ENCODE data around the gene CTSZ.
"Not testable (repeated sequence)": the region's sequence is repeated elsewhere in the genome, so short reads cannot be mapped to it uniquely, and the experiment has no call there.

The CTSZ gene

DNA sequence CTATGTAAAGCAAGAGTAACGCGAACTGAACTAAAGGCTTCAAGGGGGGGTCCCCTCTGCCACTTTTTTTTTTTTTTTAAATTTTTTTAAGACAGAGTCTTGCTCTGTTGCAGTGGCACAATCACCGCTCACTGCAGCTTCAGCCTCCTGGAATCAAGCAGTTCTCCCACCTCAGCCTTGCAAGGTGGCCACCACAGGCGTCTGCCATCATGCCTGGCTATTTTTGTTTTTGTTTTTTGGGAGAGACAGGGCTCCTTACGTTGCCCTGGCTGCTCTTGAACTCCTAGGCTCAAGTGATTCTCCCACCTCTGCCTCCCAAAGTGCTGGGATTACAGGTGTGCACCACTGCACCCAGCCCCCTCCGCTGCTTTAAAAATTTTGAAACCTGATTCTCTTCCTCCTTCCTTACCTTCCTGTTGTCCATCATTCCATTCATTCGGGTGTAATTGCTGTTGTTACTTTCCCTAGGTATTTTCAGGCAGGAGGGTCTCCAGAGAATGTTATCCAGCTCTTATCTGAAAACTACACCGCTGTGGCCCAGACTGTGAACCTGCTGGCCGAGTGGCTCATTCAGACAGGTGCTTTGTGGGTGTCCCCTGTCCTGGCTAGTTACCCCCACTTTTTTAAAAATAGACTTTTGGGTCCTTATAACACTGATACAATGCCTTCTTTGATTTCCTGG is 20.6 kb downstream of the CTSZ start:
- no peak overlapping the region for H2AFZ ChIP-seq (ENCODE audit: low read depth, low read length)
- no peak overlapping the region for H3K4me2 ChIP-seq (ENCODE audit: insufficient read depth, low read length)
- TF ChIP-seq, protein P1, sequence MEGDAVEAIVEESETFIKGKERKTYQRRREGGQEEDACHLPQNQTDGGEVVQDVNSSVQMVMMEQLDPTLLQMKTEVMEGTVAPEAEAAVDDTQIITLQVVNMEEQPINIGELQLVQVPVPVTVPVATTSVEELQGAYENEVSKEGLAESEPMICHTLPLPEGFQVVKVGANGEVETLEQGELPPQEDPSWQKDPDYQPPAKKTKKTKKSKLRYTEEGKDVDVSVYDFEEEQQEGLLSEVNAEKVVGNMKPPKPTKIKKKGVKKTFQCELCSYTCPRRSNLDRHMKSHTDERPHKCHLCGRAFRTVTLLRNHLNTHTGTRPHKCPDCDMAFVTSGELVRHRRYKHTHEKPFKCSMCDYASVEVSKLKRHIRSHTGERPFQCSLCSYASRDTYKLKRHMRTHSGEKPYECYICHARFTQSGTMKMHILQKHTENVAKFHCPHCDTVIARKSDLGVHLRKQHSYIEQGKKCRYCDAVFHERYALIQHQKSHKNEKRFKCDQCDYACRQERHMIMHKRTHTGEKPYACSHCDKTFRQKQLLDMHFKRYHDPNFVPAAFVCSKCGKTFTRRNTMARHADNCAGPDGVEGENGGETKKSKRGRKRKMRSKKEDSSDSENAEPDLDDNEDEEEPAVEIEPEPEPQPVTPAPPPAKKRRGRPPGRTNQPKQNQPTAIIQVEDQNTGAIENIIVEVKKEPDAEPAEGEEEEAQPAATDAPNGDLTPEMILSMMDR (IDR thresholded peaks at IDR 0.05; ENCODE audit: borderline replicate concordance, extremely low read depth, low read length, poor library complexity, severe bottlenecking) = no peak
- TF ChIP-seq EZH2 (IDR thresholded peaks at IDR 0.05; ENCODE audit: borderline replicate concordance, low read depth, low read length, severe bottlenecking) = no peak
- peaks cover 58% of the 10 kb centered on the region for H3K79me2 ChIP-seq (ENCODE audit: insufficient read depth, low read length)
- no peaks in the 10 kb centered on the region for H3K27me3 ChIP-seq (ENCODE audit: insufficient read depth, low read length, poor library complexity)
- no peak overlapping the region for H3K9ac ChIP-seq (ENCODE audit: low read depth, low read length)
- peaks cover 72% of the 10 kb centered on the region for H3K36me3 ChIP-seq (ENCODE audit: insufficient read depth, low read length)
- peaks cover 26% of the 10 kb centered on the region for H3K4me1 ChIP-seq (ENCODE audit: insufficient read depth, low read length)
- no peak overlapping the region for H3K4me3 ChIP-seq (ENCODE audit: low read depth in 1 of 2, low read length in 2 of 2)
- ATAC-seq (ENCODE audit: insufficient read depth, low read depth) (no peak), DNase-seq (no peak)
- H3K9me3 ChIP-seq (ENCODE audit: insufficient read depth, low read length, severe bottlenecking) = no peaks in the 10 kb centered on the region
- no peak overlapping the region for H3K27ac ChIP-seq (ENCODE audit: low read length)
- peaks cover 59% of the 10 kb centered on the region for H4K20me1 ChIP-seq (ENCODE audit: insufficient read depth, low read length)

DNA sequence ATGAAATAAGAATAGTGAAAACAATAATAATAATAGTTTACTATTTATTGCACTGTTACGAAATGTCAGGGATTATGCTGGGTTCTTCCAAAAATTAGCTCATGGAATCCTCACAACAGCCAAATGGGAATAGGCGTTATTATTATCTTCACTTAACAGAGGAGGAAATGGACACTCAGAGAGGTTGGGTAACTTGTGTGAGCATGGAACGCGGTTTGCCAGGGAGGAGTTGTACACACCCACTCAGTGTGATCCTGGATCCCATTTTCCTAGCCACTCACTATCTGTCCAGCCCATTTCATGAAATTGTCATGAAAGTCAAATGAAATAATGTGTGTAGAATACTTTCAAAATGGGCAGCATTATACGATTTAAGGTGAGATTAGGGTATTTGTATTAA is 21.4 kb downstream of the CTSZ start:
- ATAC-seq (ENCODE audit: insufficient read depth, low read depth) (no peak), DNase-seq (no peak)
- Histone ChIP-seq H3K4me2 (ENCODE audit: insufficient read depth, low read length) (no peak overlapping the region), H2AFZ (ENCODE audit: low read depth, low read length) (no peak overlapping the region), H3K4me1 (ENCODE audit: insufficient read depth, low read length) (peaks cover 28% of the 10 kb centered on the region), H3K9ac (ENCODE audit: low read depth, low read length) (no peak overlapping the region), H3K79me2 (ENCODE audit: insufficient read depth, low read length) (peaks cover 61% of the 10 kb centered on the region), H3K9me3 (ENCODE audit: insufficient read depth, low read length, severe bottlenecking) (no peaks in the 10 kb centered on the region), H3K36me3 (ENCODE audit: insufficient read depth, low read length) (peaks cover 64% of the 10 kb centered on the region), H3K27me3 (ENCODE audit: insufficient read depth, low read length, poor library complexity) (no peaks in the 10 kb centered on the region), H3K4me3 (ENCODE audit: low read depth in 1 of 2, low read length in 2 of 2) (no peak overlapping the region), H3K27ac (ENCODE audit: low read length) (no peak overlapping the region), H4K20me1 (ENCODE audit: insufficient read depth, low read length) (peaks cover 54% of the 10 kb centered on the region)
- TF ChIP-seq EZH2 (IDR thresholded peaks at IDR 0.05; ENCODE audit: borderline replicate concordance, low read depth, low read length, severe bottlenecking) = no peak

DNA sequence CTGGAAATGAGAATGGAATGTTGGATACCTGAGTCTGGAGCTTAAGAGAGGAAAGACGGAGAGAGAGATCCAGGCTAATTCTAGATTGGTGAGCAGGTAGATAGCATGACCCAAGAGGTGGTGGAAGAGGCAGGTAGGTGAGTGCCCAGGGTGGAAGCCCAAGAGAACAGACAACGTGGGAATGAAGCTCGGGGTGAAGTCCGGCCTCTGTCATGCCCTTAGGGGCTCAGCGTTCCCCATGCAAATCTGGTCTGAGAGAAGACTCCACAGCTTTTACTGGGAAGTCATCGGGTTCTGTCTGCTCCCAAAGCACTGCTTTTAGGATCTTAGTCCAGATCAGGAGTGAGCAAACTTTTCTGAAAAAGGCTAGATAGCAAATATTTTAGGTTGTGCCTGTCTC is 22.4 kb downstream of the CTSZ start:
- Histone ChIP-seq H3K4me2 (ENCODE audit: insufficient read depth, low read length) (peak overlapping the region; percentile 77; the same call in 1 of the 2 replicates), H3K4me1 (ENCODE audit: insufficient read depth, low read length) (peaks cover 35% of the 10 kb centered on the region), H3K27ac (ENCODE audit: low read length) (no peak overlapping the region), H3K36me3 (ENCODE audit: insufficient read depth, low read length) (peaks cover 56% of the 10 kb centered on the region), H3K9ac (ENCODE audit: low read depth, low read length) (no peak overlapping the region), H3K9me3 (ENCODE audit: insufficient read depth, low read length, severe bottlenecking) (no peaks in the 10 kb centered on the region), H3K79me2 (ENCODE audit: insufficient read depth, low read length) (peaks cover 61% of the 10 kb centered on the region), H2AFZ (ENCODE audit: low read depth, low read length) (no peak overlapping the region), H3K4me3 (ENCODE audit: low read depth in 1 of 2, low read length in 2 of 2) (no peak overlapping the region), H3K27me3 (ENCODE audit: insufficient read depth, low read length, poor library complexity) (no peaks in the 10 kb centered on the region), H4K20me1 (ENCODE audit: insufficient read depth, low read length) (peaks cover 52% of the 10 kb centered on the region)
- no peak for TF ChIP-seq EZH2 (IDR thresholded peaks at IDR 0.05; ENCODE audit: borderline replicate concordance, low read depth, low read length, severe bottlenecking)
- TF ChIP-seq, protein P1 (IDR thresholded peaks at IDR 0.05; ENCODE audit: borderline replicate concordance, extremely low read depth, low read length, poor library complexity, severe bottlenecking) = no peak
- DNase-seq (no peak), ATAC-seq (ENCODE audit: insufficient read depth, low read depth) (no peak)

DNA sequence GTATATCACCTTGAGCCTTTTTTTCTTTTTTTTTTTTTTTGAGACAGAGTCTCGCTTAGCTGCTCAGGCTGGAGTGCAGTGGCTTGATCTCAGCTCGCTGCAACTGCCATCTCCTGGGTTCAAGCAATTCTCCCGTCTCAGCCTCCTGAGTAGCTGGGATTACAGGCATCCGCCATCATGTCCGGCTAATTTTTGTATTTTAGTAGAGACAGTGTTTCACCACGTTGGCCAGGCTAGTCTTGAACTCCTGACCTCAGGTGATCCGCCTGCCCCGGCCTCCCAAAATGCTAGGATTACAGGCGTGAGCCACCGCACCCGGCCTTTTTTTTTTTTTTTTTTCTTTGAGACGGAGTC is 24.0 kb downstream of the CTSZ start:
- Histone ChIP-seq H3K9ac (ENCODE audit: low read depth, low read length) (peak overlapping the region; percentile 79; the same call in 1 of the 2 replicates), H4K20me1 (ENCODE audit: insufficient read depth, low read length) (peaks cover 42% of the 10 kb centered on the region), H3K4me1 (ENCODE audit: insufficient read depth, low read length) (peaks cover 35% of the 10 kb centered on the region), H3K4me3 (ENCODE audit: low read depth in 1 of 2, low read length in 2 of 2) (peak overlapping the region in 1 of 2 experiments; percentile 98; a peak in 2 of 4 replicates), H3K79me2 (ENCODE audit: insufficient read depth, low read length) (peaks cover 61% of the 10 kb centered on the region), H3K36me3 (ENCODE audit: insufficient read depth, low read length) (peaks cover 40% of the 10 kb centered on the region), H3K4me2 (ENCODE audit: insufficient read depth, low read length) (peak overlapping the region; percentile 77)
- not testable (repeated sequence) for DNase-seq; H3K27me3 ChIP-seq (ENCODE audit: insufficient read depth, low read length, poor library complexity); H3K9me3 ChIP-seq (ENCODE audit: insufficient read depth, low read length, severe bottlenecking); H3K27ac ChIP-seq (ENCODE audit: low read length); H2AFZ ChIP-seq (ENCODE audit: low read depth, low read length); ATAC-seq (ENCODE audit: insufficient read depth, low read depth)

All from DND-41 (cell line).